Activated CD8-positive, alpha-beta T cell treated with anti-CD3 and anti-CD28 coated beads for 36 hours (primary cell): Measurements from ENCODE around the gene ROGDI. TPM values are rescaled to one million over a fixed set of nuclear protein-coding genes. Genes with fewer than 3 reads are reported as not detected.

Source experiments
- ATAC-seq: fragments of 200-7000 bp; cut with Tn5 transposase; one replicate; pipeline ENCODE4 v1.10.0; 2021; ENCODE audit warnings: mild to moderate bottlenecking, moderate library complexity
- CTCF ChIA-PET: fragments of 350-600 bp; sonication (Branson Sonifier 250); formaldehyde crosslinking; loops from one replicate; lab custom pipeline; 2021; ENCODE audit warnings: antibody characterized with exemption; lab: Charles Lee
- POLR2A ChIA-PET: fragments of 350-600 bp; sonication (Branson Sonifier 250); formaldehyde crosslinking; loops from one replicate; lab custom pipeline; 2021; ENCODE audit warnings: antibody characterized with exemption; lab: Charles Lee
- DNase-seq: peaks from one replicate; pipeline ENCODE4 v3.0.0-alpha.2; 2020
- H3K27ac Mint-ChIP-seq: one replicate; pipeline ENCODE4 v1.8.0; 2021; ENCODE audit warnings: mild to moderate bottlenecking, mixed read lengths
- H3K27me3 Mint-ChIP-seq: one replicate; pipeline ENCODE4 v1.8.0; 2021; ENCODE audit warnings: mixed read lengths
- H3K36me3 Mint-ChIP-seq: one replicate; pipeline ENCODE4 v1.8.0; 2021; ENCODE audit warnings: low read depth, mixed read lengths
- H3K4me1 Mint-ChIP-seq: one replicate; pipeline ENCODE4 v1.8.0; 2021; ENCODE audit warnings: low read depth, mixed read lengths
- H3K4me3 Mint-ChIP-seq: one replicate; pipeline ENCODE4 v1.8.0; 2021; ENCODE audit warnings: mild to moderate bottlenecking, moderate library complexity, mixed read lengths
- H3K9me3 Mint-ChIP-seq: one replicate; pipeline ENCODE4 v1.8.0; 2021; ENCODE audit warnings: mixed read lengths
- intact Hi-C: fragments of 100-400 bp; cut with micrococcal nuclease; formaldehyde crosslinking; loops from one replicate; pipeline ENCODE4 v1.10.0; 2022
- total RNA-seq, 2 experiments: library from RNA; stranded (reverse); gene quantifications; one replicate each; pipeline ENCODE4 v1.2.3, GENCODE V29; 2021
- TF ChIP-seq, protein P1 (sequence below): fragments of 200-600 bp; IDR thresholded peaks from one replicate; pipeline ENCODE4 v1.8.0; 2022; ENCODE audit warnings: antibody characterized with exemption, mild to moderate bottlenecking

Gene ROGDI
- total RNA-seq, 2 experiments from 2014 or later: 3.3 to 3.7 TPM

DNA sequence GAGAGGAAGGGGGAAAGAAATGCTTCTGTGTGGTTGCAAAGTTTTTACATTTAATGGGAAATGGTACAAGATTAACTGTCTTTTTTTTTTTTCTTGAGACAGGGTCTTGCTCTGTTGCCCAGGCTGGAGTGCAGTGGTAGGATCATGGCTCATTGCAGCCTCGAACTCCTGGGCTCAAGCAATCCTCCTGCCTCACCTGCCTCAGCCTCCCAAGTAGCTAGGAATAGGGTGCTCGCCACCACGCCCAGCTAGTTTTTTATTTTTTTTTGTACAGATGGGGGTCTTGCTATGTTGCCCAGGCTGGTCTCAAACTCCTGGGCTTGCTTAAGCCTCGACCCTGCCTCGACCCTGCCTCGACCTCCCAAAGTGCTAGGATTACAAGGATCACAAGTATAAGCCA, 3.8 kb upstream of the ROGDI start:
- Mint-ChIP-seq H3K27ac (no peak overlapping the region), H3K9me3 (no peaks in the 10 kb centered on the region), H3K4me3 (no peak overlapping the region), H3K4me1 (peaks cover 10% of the 10 kb centered on the region), H3K27me3 (no peaks in the 10 kb centered on the region), H3K36me3 (peaks cover 14% of the 10 kb centered on the region)
- ATAC-seq (no peak), DNase-seq (no peak)
- ChIA-PET POLR2A (no interaction called here), CTCF (no interaction called here)
- intact Hi-C loops: no loop called here
- TF ChIP-seq, protein P1, sequence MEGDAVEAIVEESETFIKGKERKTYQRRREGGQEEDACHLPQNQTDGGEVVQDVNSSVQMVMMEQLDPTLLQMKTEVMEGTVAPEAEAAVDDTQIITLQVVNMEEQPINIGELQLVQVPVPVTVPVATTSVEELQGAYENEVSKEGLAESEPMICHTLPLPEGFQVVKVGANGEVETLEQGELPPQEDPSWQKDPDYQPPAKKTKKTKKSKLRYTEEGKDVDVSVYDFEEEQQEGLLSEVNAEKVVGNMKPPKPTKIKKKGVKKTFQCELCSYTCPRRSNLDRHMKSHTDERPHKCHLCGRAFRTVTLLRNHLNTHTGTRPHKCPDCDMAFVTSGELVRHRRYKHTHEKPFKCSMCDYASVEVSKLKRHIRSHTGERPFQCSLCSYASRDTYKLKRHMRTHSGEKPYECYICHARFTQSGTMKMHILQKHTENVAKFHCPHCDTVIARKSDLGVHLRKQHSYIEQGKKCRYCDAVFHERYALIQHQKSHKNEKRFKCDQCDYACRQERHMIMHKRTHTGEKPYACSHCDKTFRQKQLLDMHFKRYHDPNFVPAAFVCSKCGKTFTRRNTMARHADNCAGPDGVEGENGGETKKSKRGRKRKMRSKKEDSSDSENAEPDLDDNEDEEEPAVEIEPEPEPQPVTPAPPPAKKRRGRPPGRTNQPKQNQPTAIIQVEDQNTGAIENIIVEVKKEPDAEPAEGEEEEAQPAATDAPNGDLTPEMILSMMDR: no peak

- peaks cover 13% of the 10 kb centered on the region for H3K4me1 Mint-ChIP-seq
- TF ChIP-seq, protein P1: no peak
- H3K27ac Mint-ChIP-seq: no peak overlapping the region
- no peak for DNase-seq
- no peak for ATAC-seq
- CTCF ChIA-PET: no interaction called here
- no peaks in the 10 kb centered on the region for H3K27me3 Mint-ChIP-seq
- POLR2A ChIA-PET: no interaction called here
- intact Hi-C loops: no loop called here
- H3K4me3 Mint-ChIP-seq: no peak overlapping the region
- peaks cover 11% of the 10 kb centered on the region for H3K36me3 Mint-ChIP-seq
- no peaks in the 10 kb centered on the region for H3K9me3 Mint-ChIP-seq
Measured at GRCh38 chr16:4805231-4805630, 2.8 kb upstream of the ROGDI start.

- Mint-ChIP-seq H3K9me3 (no peaks in the 10 kb centered on the region), H3K36me3 (peaks cover 11% of the 10 kb centered on the region), H3K27me3 (no peaks in the 10 kb centered on the region), H3K27ac (no peak overlapping the region), H3K4me3 (peak overlapping the region; percentile 28), H3K4me1 (peaks cover 13% of the 10 kb centered on the region)
- ChIA-PET CTCF (interaction anchor here (1.3 kb wide), 1 partner anchor 69 kb away, joined by 8 read pairs; the partner anchor contains the start of genes ANKS3 and DNAAF8), POLR2A (no interaction called here)
- intact Hi-C loops: no loop called here
- TF ChIP-seq, protein P1: no peak
- ATAC-seq (no peak), DNase-seq (no peak)
Measured at GRCh38 chr16:4803898-4804762, 1.7 kb upstream of the ROGDI start.

GRCh38 chr16:4803401-4803844, 990 bp upstream of the ROGDI start:
- Mint-ChIP-seq H3K27ac (no peak overlapping the region), H3K4me1 (peaks cover 13% of the 10 kb centered on the region), H3K36me3 (peaks cover 8% of the 10 kb centered on the region), H3K4me3 (peak overlapping the region; percentile 75), H3K9me3 (no peaks in the 10 kb centered on the region), H3K27me3 (no peaks in the 10 kb centered on the region)
- intact Hi-C loops: no loop called here
- no peak for DNase-seq
- ATAC-seq: no peak
- TF ChIP-seq, protein P1: no peak
- POLR2A ChIA-PET: no interaction called here
- CTCF ChIA-PET: interaction anchor here (1.0 to 1.3 kb wide), 2 partner anchors 69 to 399 kb away, joined by 3 to 8 read pairs; partner anchors contain the start of genes ANKS3 and DNAAF8
